ENCODE data around the gene ATXN7L2.

DNA sequence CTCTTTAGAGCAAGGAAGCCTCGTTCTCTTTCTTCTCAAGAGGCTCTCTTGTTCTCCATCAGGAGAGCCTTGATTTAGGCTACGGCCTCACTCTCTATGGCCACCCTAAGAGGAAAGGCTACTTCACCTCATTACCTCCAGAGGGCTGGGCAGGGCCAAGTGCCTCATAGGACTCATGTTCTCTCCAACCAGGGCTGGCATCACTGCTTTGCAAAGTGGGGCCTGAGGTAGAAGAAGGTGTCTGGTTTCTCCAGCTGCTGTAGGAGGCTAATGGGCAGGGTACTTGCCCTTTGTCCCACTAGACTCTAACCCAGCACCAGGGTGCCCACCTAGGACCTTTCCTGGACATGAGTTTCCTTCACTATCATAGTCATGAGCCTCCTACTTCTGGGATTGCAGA is 2.1 kb upstream of the ATXN7L2 start:
- TF ChIP-seq, protein P1, sequence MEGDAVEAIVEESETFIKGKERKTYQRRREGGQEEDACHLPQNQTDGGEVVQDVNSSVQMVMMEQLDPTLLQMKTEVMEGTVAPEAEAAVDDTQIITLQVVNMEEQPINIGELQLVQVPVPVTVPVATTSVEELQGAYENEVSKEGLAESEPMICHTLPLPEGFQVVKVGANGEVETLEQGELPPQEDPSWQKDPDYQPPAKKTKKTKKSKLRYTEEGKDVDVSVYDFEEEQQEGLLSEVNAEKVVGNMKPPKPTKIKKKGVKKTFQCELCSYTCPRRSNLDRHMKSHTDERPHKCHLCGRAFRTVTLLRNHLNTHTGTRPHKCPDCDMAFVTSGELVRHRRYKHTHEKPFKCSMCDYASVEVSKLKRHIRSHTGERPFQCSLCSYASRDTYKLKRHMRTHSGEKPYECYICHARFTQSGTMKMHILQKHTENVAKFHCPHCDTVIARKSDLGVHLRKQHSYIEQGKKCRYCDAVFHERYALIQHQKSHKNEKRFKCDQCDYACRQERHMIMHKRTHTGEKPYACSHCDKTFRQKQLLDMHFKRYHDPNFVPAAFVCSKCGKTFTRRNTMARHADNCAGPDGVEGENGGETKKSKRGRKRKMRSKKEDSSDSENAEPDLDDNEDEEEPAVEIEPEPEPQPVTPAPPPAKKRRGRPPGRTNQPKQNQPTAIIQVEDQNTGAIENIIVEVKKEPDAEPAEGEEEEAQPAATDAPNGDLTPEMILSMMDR (IDR thresholded peaks at IDR 0.05) = no peak
- TF ChIP-seq POLR2A (IDR thresholded peaks at IDR 0.05; ENCODE audit: low read length) = no peak
- TF ChIP-seq RFX5 (IDR thresholded peaks at IDR 0.05) = no peak
- TF ChIP-seq, protein P2, sequence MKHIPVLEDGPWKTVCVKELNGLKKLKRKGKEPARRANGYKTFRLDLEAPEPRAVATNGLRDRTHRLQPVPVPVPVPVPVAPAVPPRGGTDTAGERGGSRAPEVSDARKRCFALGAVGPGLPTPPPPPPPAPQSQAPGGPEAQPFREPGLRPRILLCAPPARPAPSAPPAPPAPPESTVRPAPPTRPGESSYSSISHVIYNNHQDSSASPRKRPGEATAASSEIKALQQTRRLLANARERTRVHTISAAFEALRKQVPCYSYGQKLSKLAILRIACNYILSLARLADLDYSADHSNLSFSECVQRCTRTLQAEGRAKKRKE (CRISPR knock-in tag; IDR thresholded peaks at IDR 0.05; ENCODE audit: low read depth) = no peak
- TF ChIP-seq HDAC2 (IDR thresholded peaks at IDR 0.05) = no peak
- TF ChIP-seq, protein P3, sequence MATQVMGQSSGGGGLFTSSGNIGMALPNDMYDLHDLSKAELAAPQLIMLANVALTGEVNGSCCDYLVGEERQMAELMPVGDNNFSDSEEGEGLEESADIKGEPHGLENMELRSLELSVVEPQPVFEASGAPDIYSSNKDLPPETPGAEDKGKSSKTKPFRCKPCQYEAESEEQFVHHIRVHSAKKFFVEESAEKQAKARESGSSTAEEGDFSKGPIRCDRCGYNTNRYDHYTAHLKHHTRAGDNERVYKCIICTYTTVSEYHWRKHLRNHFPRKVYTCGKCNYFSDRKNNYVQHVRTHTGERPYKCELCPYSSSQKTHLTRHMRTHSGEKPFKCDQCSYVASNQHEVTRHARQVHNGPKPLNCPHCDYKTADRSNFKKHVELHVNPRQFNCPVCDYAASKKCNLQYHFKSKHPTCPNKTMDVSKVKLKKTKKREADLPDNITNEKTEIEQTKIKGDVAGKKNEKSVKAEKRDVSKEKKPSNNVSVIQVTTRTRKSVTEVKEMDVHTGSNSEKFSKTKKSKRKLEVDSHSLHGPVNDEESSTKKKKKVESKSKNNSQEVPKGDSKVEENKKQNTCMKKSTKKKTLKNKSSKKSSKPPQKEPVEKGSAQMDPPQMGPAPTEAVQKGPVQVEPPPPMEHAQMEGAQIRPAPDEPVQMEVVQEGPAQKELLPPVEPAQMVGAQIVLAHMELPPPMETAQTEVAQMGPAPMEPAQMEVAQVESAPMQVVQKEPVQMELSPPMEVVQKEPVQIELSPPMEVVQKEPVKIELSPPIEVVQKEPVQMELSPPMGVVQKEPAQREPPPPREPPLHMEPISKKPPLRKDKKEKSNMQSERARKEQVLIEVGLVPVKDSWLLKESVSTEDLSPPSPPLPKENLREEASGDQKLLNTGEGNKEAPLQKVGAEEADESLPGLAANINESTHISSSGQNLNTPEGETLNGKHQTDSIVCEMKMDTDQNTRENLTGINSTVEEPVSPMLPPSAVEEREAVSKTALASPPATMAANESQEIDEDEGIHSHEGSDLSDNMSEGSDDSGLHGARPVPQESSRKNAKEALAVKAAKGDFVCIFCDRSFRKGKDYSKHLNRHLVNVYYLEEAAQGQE (IDR thresholded peaks at IDR 0.05) = no peak

Data from A549 (cell line).